Right renal cortex interstitium (tissue), 3 donors: ENCODE data around the gene IMMP2L. TPM values are rescaled to one million over a fixed set of nuclear protein-coding genes. Genes with fewer than 3 reads are reported as not detected.

Experiments used
- DNase-seq, 3 donors: peaks; one replicate each; pipeline ENCODE4 v3.0.0-alpha.2; 2013; ENCODE audit warnings: low read depth in 3 of 3, low spot score in 2 of 3
- polyA plus RNA-seq, 3 donors: library from polyadenylated mRNA; unstranded; fragments of 120-200 nt; gene quantifications; one replicate each; pipeline ENCODE4 v1.2.1, GENCODE V29; 2013; ENCODE audit not compliant: insufficient read length in 3 of 3

The IMMP2L gene
- polyA plus RNA-seq, 3 donors, result 34.9 to 48.2 (median 45.7) TPM

GRCh38 chr7:110918949-110919548 is 643.2 kb downstream of the IMMP2L start:
- no peak for DNase-seq

- no peak for DNase-seq
Measured at GRCh38 chr7:110914263-110914662, 648.0 kb downstream of the IMMP2L start.

- no peak for DNase-seq
Measured at GRCh38 chr7:110911632-110912031, 650.7 kb downstream of the IMMP2L start.

GRCh38 chr7:110909117-110909516 is 653.2 kb downstream of the IMMP2L start:
- DNase-seq, result no peak

- no peak for DNase-seq
Measured at GRCh38 chr7:110905773-110906566, 656.3 kb downstream of the IMMP2L start.

GRCh38 chr7:110898516-110898915 is 663.8 kb downstream of the IMMP2L start:
- DNase-seq, result no peak

- no peak for DNase-seq
Measured at GRCh38 chr7:110897538-110897937, 664.8 kb downstream of the IMMP2L start.

- DNase-seq, result no peak
Measured at GRCh38 chr7:110894111-110894510, 668.2 kb downstream of the IMMP2L start.

GRCh38 chr7:110891197-110891596 is 671.1 kb downstream of the IMMP2L start:
- DNase-seq, result no peak

GRCh38 chr7:110890101-110890500 is 672.2 kb downstream of the IMMP2L start:
- DNase-seq, result no peak

GRCh38 chr7:110889335-110889734 is 673.0 kb downstream of the IMMP2L start:
- no peak for DNase-seq

GRCh38 chr7:110888641-110889040 is 673.7 kb downstream of the IMMP2L start:
- DNase-seq, result peak in 1 of 3 donors; percentile 12

- DNase-seq, result no peak
Measured at GRCh38 chr7:110885474-110885873, 676.8 kb downstream of the IMMP2L start.

- DNase-seq, result no peak
Measured at GRCh38 chr7:110881721-110882120, 680.6 kb downstream of the IMMP2L start.

- DNase-seq, result no peak
Measured at GRCh38 chr7:110880971-110881370, 681.3 kb downstream of the IMMP2L start.

- DNase-seq, result peak in 2 of 3 donors; percentile 29 to 30
Measured at GRCh38 chr7:110877016-110877415, 685.3 kb downstream of the IMMP2L start.

- DNase-seq, result no peak
Measured at GRCh38 chr7:110875346-110875745, 686.9 kb downstream of the IMMP2L start.

GRCh38 chr7:110871856-110872255 is 690.4 kb downstream of the IMMP2L start:
- DNase-seq, result no peak

GRCh38 chr7:110870926-110871325 is 691.4 kb downstream of the IMMP2L start:
- DNase-seq, result no peak

GRCh38 chr7:110868458-110868857 is 693.8 kb downstream of the IMMP2L start:
- no peak for DNase-seq

GRCh38 chr7:110867771-110868170 is 694.5 kb downstream of the IMMP2L start:
- no peak for DNase-seq

GRCh38 chr7:110863258-110863657 is 699.0 kb downstream of the IMMP2L start:
- DNase-seq, result no peak
